ENCODE results near the gene TUBGCP3. TPM values are rescaled to one million over a fixed set of nuclear protein-coding genes. Genes with fewer than 3 reads are reported as not detected.

TUBGCP3 gene
- total RNA-seq, 1 experiment from 2014 or later = 37.3 TPM

- H2BK5ac ChIP-seq (ENCODE audit: insufficient read length, low read length) = no peak overlapping the region
- H3K23ac ChIP-seq (ENCODE audit: insufficient read length, low read depth, low read length) = no peak overlapping the region
- H3K56ac ChIP-seq (ENCODE audit: insufficient read length, low read depth, low read length) = no peak overlapping the region
- no peaks in the 10 kb centered on the region for H3K27me3 Mint-ChIP-seq (ENCODE audit: low read depth)
- no peak overlapping the region for H3K18ac ChIP-seq (ENCODE audit: insufficient read length, low read depth, low read length)
- no peaks in the 10 kb centered on the region for H3K23me2 ChIP-seq (ENCODE audit: insufficient read length, low read depth, low read length, poor library complexity, severe bottlenecking)
- no peak for DNase-seq
- no peaks in the 10 kb centered on the region for H4K20me1 ChIP-seq (ENCODE audit: control insufficient read depth, insufficient read depth, insufficient read length)
- no peak overlapping the region for H3K9ac ChIP-seq (ENCODE audit: extremely low read depth, insufficient read length, low read length)
- no peak overlapping the region; a peak in 1 of 7 replicates for H3K27ac Mint-ChIP-seq
- H3K27ac ChIP-seq (ENCODE audit: insufficient read length, low read depth, low read length) = no peak overlapping the region
- H3K27me3 ChIP-seq (ENCODE audit: insufficient read depth, low read length) = no peaks in the 10 kb centered on the region
- no peak overlapping the region for H3K14ac ChIP-seq (ENCODE audit: insufficient read depth, low read length)
- H3K4me1 Mint-ChIP-seq = peaks cover 15% of the 10 kb centered on the region in 2 experiments
- no peak overlapping the region for H4K5ac ChIP-seq (ENCODE audit: insufficient read length, low read depth, low read length)
- peaks cover 3% of the 10 kb centered on the region for H3K79me1 ChIP-seq (ENCODE audit: insufficient read depth, low read depth, low read length, poor library complexity, severe bottlenecking)
- no peak overlapping the region for H3K4me2 ChIP-seq (ENCODE audit: insufficient read depth, insufficient read length, low read length)
- H3K79me2 ChIP-seq (ENCODE audit: insufficient read depth, low read length) = peaks cover 25% of the 10 kb centered on the region; the same call in 1 of the 2 replicates
- no peak overlapping the region for H4K8ac ChIP-seq (replicated peaks; ENCODE audit: insufficient read length, low read depth, low read length)
- no peak overlapping the region for H3T11ph ChIP-seq (ENCODE audit: low read length)
- no peak overlapping the region for H2BK15ac ChIP-seq (ENCODE audit: low read depth, low read length)
- no peak overlapping the region for H2BK120ac ChIP-seq (ENCODE audit: low read depth, low read length, poor library complexity, severe bottlenecking)
- no peak overlapping the region for H2BK12ac ChIP-seq (ENCODE audit: insufficient read length, low read depth, low read length)
- TF ChIP-seq CTCF (conservative IDR thresholded peaks at IDR 0.05) = no peak
- no peak overlapping the region for H4K91ac ChIP-seq (ENCODE audit: insufficient read length, low read depth, low read length)
- H3K4me1 ChIP-seq (ENCODE audit: insufficient read depth, low read length) = no peaks in the 10 kb centered on the region
- H2BK20ac ChIP-seq (ENCODE audit: low read depth, low read length, poor library complexity, severe bottlenecking) = no peak overlapping the region
- no peaks in the 10 kb centered on the region for H3K9me3 ChIP-seq (ENCODE audit: control insufficient read depth, low read depth, low read length)
- no peak overlapping the region for H3K4ac ChIP-seq (ENCODE audit: low read depth, low read length)
- H3K4me3 Mint-ChIP-seq = no peak overlapping the region
- H3K9me3 Mint-ChIP-seq = peaks cover 8 to 12% of the 10 kb centered on the region in 2 experiments
- no peak overlapping the region for H2AFZ ChIP-seq (ENCODE audit: low read length)
- peaks cover 12 to 24% (median 18%) of the 10 kb centered on the region in 3 experiments for H3K36me3 Mint-ChIP-seq (ENCODE audit: insufficient read depth in 1 of 3, low read depth in 3 of 3)
- no CpG with 5 or more reads among the region's 3 CpGs for WGBS (ENCODE audit: extremely low coverage, insufficient read length, low lambda C conversion rate)
- H2AK5ac ChIP-seq (ENCODE audit: insufficient read length, low read length) = no peak overlapping the region
Observed at GRCh38 chr13:112580912-112581311, 7.0 kb downstream of the TUBGCP3 start.

Data from H9 (cell line).